GM12874 (cell line): ENCODE results near the gene MRPL57.

Experiments used
- TF ChIP-seq, protein P1 (sequence below): IDR thresholded peaks from 2 replicates; pipeline ENCODE4 v1.5.1; 2011; ENCODE audit warnings: low read depth, mild to moderate bottlenecking, control low read depth, low read length, moderate library complexity; ENCODE audit not compliant: insufficient read depth

Gene MRPL57

DNA sequence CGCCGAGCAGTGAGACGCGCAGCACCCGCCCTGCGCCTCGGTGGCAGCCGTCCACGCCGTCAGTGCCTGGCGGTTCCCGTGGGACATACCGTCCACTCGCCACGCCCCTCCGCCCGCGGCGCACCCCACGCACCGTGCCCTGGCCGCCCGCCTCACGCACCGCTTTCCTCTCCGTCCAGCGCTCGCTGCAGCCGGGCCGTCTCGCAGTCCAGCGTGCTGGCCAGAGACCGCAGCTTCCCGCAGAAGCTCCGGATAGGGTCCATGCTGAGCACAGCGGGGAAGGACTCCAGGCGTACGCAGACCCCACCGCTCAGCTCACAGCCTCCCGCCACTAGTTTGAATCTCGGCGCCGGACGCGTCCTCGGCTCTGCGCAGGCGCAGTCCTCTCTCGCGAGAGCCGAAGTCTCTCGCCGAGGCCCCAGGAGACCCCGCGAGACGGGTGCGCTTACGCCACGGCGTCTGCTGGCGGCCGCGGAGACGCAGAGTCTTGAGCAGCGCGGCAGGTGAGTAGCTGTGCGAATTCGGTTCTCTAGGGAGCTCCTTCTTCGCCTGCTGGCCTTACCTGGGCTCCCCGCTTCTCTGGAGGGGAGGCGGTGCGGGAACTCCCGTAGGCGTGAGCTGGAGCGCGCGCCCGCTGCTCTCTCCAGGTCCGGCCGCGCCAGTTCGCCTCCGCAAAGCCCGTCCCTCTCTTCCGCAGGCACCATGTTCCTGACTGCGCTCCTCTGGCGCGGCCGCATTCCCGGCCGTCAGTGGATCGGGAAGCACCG, at the start of gene MRPL57, which contains the start of gene SKA3:
Gene MRPL57, plus strand, starts transcription at position 444 of the 767 bp plus-strand sequence. Its CDS starts 259 bp downstream, at position 703.
Gene SKA3, minus strand, starts transcription at position 338 of the 767 bp plus-strand sequence. Its CDS starts 75 bp downstream, at position 263.
- TF ChIP-seq, protein P1, sequence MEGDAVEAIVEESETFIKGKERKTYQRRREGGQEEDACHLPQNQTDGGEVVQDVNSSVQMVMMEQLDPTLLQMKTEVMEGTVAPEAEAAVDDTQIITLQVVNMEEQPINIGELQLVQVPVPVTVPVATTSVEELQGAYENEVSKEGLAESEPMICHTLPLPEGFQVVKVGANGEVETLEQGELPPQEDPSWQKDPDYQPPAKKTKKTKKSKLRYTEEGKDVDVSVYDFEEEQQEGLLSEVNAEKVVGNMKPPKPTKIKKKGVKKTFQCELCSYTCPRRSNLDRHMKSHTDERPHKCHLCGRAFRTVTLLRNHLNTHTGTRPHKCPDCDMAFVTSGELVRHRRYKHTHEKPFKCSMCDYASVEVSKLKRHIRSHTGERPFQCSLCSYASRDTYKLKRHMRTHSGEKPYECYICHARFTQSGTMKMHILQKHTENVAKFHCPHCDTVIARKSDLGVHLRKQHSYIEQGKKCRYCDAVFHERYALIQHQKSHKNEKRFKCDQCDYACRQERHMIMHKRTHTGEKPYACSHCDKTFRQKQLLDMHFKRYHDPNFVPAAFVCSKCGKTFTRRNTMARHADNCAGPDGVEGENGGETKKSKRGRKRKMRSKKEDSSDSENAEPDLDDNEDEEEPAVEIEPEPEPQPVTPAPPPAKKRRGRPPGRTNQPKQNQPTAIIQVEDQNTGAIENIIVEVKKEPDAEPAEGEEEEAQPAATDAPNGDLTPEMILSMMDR, result 0 out of 2 replicates have a peak, but pooled peaks have one; percentile 6

DNA sequence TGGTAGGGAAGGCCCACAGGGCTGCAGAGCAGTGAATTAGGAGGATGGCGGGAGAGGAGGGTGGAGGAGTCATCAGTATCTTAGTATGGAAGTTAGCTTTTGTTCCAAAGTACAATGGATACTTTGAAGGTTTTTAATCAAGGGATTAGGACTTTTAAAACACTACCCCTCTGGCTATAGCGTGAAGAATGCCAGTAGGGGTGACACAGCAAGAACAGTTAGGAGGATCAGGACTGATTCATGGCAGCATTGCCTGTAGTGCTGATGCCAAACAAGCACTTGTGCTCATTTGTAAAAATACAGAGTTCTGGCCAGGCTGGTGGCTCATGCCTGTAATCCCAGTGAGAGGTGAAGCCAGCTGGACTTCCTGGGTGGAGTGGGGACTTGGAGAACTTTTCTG, 46.3 kb upstream of the MRPL57 start:
- TF ChIP-seq, protein P1, result no peak

DNA sequence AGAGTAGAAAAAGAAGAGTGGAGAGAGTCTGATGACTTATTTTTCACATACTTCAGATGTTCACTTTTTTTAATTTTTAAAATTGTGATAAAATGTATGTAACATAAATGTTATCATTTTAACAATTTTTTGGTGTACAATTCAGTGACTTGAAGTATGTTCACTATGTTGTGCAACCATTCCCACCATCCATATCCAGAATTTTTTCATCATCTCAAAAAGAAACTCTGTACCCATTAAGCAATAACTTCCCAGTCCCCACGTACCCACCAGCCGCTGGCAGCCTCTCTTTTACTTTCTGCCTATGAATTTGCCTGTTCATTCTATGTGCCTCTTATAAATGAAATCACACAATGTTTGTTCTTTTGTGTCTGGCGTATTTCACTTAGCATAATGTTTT, 43.4 kb upstream of the MRPL57 start:
- TF ChIP-seq, protein P1, result no peak

DNA sequence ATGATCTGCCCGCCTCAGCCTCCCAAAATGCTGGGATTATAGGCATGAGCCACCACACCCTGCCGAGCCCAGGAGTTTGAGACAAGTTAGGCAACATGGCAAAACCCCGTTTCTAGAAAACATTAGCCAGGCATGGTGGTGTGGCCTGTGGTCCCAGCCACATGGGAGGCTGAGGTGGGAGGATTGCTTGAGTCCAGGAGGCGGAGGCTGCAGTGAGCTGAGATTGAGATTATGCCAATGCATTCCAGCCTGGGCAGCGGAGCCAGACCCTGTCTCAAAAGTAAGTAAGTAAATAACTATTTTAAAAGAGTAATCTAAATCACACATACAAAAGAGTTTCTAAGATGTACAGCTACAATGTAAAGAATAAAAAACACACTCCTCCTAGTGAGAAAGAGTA, 42.0 kb upstream of the MRPL57 start:
- TF ChIP-seq, protein P1, result no peak

DNA sequence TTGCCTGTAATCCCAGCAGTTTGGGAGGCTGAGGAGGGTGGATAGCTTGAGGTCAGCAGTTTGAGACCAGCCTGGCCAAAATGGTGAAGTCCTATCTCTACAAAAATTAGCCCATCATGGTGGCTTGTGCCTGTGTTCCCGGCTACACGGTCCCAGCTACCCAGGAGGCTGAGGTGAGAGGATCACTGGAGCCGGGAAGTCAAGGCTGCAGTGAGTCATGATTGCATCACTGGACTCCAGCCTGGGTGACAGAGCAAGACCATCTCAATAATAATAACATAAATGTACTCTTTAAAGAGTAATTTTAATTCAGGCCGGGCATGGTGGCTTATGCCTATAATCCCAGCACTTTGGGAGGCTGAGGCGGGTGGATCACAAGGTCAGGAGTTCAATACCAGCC, 38.8 kb upstream of the MRPL57 start:
- TF ChIP-seq, protein P1, result no peak

DNA sequence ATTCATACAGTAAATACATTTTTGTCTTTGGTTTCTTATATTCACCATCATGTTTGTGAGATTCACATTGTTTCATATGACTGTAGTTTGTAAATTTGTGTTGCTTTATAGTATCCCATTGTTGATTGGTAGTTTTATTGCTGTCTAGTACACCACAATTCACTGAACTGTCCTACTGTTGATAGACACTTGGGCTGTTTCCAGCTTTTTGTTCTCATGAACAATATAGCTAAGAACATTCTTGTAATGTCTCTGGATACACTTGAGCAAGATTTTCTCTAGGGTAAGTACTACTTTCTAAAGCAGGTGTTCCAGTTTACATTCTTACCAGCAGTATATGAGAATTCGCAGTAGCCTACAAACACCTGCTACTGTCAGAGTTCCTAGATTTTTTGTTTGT, 37.9 kb upstream of the MRPL57 start:
- TF ChIP-seq, protein P1, result no peak

DNA sequence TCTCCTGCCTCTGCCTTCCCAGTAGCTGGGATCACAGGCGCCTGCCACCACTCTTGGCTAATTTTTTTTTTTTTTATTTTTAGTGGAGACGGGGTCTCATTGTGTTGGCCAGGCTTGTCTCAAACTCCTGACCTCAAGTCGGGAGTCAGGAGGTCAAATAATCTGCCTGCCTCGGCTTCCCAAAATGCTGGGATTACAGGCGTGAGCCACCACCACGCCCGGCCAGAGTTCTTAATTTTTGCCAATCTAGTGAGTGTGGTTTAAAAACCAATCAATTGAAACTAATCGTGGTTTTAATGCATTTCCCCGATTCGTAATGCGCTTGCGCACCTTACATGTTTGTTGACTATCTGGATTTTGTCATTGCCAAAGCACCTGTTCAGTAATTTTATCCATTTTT, 37.1 kb upstream of the MRPL57 start:
- TF ChIP-seq, protein P1, result no peak
